Myocyte (in vitro differentiated cells): Measurements from ENCODE around the gene ACADM. TPM values are rescaled to one million over a fixed set of nuclear protein-coding genes. Genes with fewer than 3 reads are reported as not detected.
"Not testable (repeated sequence)": the region's sequence is repeated elsewhere in the genome, so short reads cannot be mapped to it uniquely, and the experiment has no call there.

ENCODE experiments used
- DNase-seq: peaks from one replicate; pipeline ENCODE4 v3.0.0-alpha.2; 2012; ENCODE audit warnings: low read depth
- total RNA-seq: library from RNA; depleted of rRNA; stranded (reverse); fragments of >200 nt; gene quantifications from 2 replicates; pipeline ENCODE4 v1.2.3, GENCODE V29; 2014

Gene ACADM
- total RNA-seq, 1 donor from 2014 or later: 65.1 TPM

DNA sequence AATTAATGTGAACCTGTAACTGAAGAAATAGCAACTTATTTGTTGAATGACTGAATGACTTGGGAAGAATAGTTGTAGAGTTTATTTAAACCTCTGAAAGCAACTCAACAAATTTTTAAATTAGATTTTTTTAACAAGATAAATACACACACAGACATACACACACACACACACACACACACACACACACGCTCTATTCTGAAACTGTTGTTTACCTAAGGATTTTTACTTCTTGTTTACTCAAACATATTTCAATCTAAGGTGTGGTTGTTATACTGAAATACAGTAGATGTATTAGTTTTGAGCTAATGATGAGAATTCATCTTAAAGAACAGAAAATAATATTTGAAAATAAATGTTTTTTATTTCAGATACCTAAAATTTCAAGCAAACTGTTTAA, 11.5 kb downstream of the ACADM start:
- DNase-seq: no peak

GRCh38 chr1:75742047-75742625, 17.6 kb downstream of the ACADM start:
- no peak for DNase-seq

GRCh38 chr1:75745276-75745675, 20.8 kb downstream of the ACADM start:
- DNase-seq: no peak

DNA sequence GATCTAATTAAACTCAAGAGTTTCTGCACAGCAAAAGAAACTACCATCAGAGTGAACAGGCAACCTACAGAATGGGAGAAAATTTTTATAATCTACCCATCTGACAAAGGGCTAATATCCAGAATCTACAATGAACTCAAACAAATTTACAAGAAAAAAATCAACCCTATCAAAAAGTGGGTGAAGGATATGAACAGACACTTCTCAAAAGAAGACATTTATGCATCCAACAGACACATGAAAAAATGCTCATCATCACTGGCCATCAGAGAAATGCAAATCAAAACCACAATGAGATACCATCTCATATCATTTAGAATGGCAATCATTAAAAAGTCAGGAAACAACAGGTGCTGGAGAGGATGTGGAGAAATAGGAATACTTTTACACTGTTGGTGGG, 32.7 kb downstream of the ACADM start:
- not testable (repeated sequence) for DNase-seq

DNA sequence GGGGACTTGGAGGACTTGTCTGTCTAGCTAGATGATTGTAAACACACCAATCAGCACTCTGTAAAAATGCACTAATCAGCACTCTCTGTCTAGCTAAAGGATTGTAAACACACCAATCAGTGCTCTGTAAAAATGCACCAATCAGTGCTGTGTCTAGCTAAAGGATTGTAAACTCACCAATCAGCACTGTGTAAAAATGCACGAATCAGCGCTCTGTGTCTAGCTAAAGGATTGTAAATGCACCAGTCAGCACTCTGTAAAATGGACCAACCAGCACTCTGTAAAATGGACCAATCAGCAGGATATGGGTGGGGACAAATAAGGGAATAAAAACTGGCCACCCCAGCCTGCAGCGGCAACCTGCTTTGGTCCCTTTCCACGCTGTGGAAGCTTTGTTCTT, 34.0 kb downstream of the ACADM start:
- not testable (repeated sequence) for DNase-seq

DNA sequence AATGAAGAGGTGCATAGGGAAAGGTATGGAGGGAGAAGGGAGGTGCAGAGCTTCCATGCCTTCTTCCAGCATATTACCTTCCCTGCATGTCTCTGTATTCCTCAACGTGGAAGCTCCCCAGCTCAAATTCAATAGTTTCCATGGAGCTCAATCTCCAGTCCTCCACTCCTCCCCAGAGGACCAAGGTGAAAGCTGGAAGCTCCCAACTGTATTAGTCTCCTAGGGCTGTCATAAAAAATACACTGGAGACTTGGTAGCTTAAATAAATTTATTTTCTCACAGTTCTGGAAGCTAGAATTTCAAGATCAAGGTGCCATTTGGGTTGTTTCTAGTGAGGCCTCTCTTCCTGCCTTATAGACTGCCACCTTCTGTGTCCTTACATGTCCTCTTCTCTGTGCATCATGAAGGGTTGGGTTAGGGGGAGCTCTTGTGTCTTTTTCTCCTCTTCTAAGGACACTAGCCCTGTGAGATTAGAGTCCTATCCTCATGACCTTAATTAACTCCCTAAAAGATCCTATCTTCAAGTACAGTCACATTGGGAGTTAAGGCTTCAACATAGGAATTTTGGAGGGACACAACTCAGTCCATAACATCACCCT, 39.6 kb downstream of the ACADM start:
- no peak for DNase-seq

GRCh38 chr1:75765697-75766355, 41.3 kb downstream of the ACADM start:
- DNase-seq: peak; percentile 58

GRCh38 chr1:75768016-75768415, 43.5 kb downstream of the ACADM start:
- no peak for DNase-seq

- no peak for DNase-seq
Measured at GRCh38 chr1:75770761-75771160, 46.3 kb downstream of the ACADM start.

GRCh38 chr1:75771978-75772377, 47.5 kb downstream of the ACADM start:
- DNase-seq: no peak

- DNase-seq: not testable (repeated sequence)
Measured at GRCh38 chr1:75777812-75778211, 53.3 kb downstream of the ACADM start.

DNA sequence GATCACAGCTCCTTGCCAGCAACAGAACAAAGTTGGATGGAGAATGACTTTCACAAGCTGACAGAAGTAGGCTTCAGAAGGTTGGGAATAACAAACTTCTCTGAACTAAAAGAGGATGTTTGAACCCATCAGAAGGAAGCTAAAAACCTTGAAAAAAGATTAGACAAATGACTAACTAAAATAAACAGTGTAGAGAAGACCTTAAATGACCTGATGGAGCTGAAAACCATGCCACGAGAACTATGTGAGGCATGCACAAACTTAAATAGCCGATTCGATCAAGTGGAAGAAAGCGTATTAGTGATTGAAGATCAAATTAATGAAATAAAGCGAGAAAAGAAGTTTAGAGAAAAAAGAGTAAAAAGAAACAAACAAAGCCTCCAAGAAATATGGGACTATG, 54.2 kb downstream of the ACADM start:
- DNase-seq: not testable (repeated sequence)

- not testable (repeated sequence) for DNase-seq
Measured at GRCh38 chr1:75780183-75780582, 55.7 kb downstream of the ACADM start.

- DNase-seq: not testable (repeated sequence)
Measured at GRCh38 chr1:75783920-75784319, 59.4 kb downstream of the ACADM start.

DNA sequence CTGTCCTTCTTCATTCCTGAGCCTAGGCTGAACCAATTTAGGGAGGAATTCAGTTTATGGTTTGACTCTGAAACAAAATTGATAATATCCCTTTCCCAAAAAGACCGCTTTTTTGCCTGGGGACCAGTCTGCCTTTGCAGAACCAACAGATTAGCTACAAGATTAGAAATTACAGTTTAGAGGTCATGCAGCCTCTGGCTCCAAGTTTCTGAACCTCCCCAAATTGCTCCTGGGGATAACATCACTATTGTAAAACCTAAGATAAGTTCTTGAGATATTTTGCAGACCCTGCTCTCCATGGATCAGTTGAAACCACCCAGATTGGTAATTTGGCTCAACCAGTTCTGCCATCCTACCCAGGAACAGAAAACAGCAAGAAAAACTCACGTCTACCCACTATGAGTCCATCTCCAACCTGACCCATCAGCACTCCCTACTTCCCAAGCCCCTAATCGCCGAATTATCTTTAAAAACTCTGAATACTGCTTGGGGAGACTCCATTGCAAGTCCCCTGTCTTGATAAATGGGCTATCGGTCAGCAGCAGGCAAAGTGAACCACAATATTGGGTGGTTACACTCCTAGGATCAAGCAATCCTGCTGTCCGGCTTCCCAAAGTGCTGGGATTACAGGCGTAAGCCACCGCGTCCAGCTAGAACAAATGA, 60.9 kb downstream of the ACADM start:
- DNase-seq: no peak

GRCh38 chr1:75785983-75786853, 61.7 kb downstream of the ACADM start, which contains the start of gene RABGGTB:
Gene RABGGTB, plus strand, starts transcription at chr1:75786256. Its CDS starts 16 bp downstream, at chr1:75786272.
- DNase-seq: peak; percentile 97

DNA sequence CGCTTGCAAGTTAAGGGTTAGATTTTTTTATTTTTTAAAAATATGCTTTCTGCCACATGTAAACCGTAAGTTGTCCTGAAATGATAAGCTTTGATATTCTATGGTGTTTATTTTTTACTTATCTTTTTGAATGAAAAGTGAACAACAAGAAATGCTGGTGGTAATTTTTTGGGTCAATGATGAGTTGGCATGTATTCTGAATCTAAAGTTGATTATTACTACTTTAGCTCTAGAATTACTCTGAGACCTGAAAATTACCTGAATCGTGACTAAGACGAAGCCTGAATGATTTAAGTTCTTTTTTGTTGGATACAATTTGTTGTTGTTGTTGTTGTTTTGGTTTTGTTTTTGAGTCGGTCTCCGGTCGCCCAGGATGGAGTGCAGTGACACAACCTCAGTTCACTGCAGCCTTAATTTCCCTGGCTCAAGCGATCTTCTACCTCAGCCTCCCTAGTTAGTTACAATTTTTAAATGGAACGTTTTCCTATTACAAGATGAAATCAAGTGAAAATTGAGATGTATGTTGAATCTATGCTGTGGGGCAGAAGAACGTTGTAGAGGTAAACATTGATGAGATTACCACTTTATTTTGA, 62.5 kb downstream of the ACADM start:
- DNase-seq: peak; percentile 6

- DNase-seq: no peak
Measured at GRCh38 chr1:75787524-75787923, 63.0 kb downstream of the ACADM start.

GRCh38 chr1:75789988-75790387, 65.5 kb downstream of the ACADM start:
- no peak for DNase-seq

- DNase-seq: peak; percentile 41
Measured at GRCh38 chr1:75791022-75791421, 66.5 kb downstream of the ACADM start.

DNA sequence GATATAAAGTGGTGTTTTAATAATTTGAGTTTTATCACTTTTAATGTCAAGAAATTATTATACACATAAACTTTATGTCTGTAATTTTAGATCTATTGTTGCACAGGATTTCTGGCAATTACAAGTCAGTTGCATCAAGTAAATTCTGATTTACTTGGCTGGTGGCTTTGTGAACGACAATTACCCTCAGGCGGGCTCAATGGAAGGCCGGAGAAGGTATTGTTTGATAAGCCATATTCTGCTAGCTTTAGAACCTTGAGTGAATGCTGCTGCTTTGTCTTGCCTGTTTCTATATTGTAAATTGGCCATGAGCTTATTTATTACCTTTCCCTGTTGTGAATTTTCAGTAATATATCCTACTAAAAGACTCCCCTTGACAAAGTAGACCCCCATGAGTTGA, 67.6 kb downstream of the ACADM start:
- no peak for DNase-seq
